CD4-positive, alpha-beta memory T cell (primary cell): ENCODE measurements around the gene MED15. TPM values are rescaled to one million over a fixed set of nuclear protein-coding genes. Genes with fewer than 3 reads are reported as not detected.
A peak's percentile ranks its signal among the peaks of the same experiment; 100 is the strongest.

Experiments
- CTCF ChIA-PET: fragments of 350-600 bp; sonication (Branson Sonifier 250); formaldehyde crosslinking; loops from one replicate; lab custom pipeline; 2021; ENCODE audit warnings: inconsistent platforms; ENCODE audit not compliant: partially characterized antibody; lab: Charles Lee
- POLR2A ChIA-PET: fragments of 350-600 bp; sonication (Branson Sonifier 250); formaldehyde crosslinking; loops from one replicate; lab custom pipeline; 2021; ENCODE audit not compliant: partially characterized antibody; lab: Charles Lee
- DNase-seq, 5 donors: peaks; one replicate each; pipeline versions ENCODE4 v3.0.0 to v3.0.0-alpha.2; 2020 to 2022; ENCODE audit warnings: mixed read lengths in 1 of 5
- H3K27ac ChIP-seq: one replicate; pipeline ENCODE4 v1.7.0; 2013; ENCODE audit warnings: low read depth, low read length
- H3K27me3 ChIP-seq: 2 replicates; pipeline ENCODE4 v1.7.0; 2013; ENCODE audit warnings: mild to moderate bottlenecking, low read length, moderate library complexity; ENCODE audit not compliant: insufficient read depth
- H3K36me3 ChIP-seq: 2 replicates; pipeline ENCODE4 v1.7.0; 2013; ENCODE audit warnings: mild to moderate bottlenecking, low read length, moderate library complexity; ENCODE audit not compliant: insufficient read depth
- H3K4me1 ChIP-seq: 2 replicates; pipeline ENCODE4 v1.7.0; 2013; ENCODE audit warnings: mild to moderate bottlenecking, low read length, moderate library complexity; ENCODE audit not compliant: insufficient read depth
- H3K4me3 ChIP-seq, 2 donors: one replicate each; pipeline ENCODE4 v1.7.0; 2013; ENCODE audit warnings: low read length in 2 of 2, mild to moderate bottlenecking in 1 of 2
- H3K9me3 ChIP-seq, 2 donors: one replicate each; pipeline ENCODE4 v1.7.0; 2013; ENCODE audit warnings: low read length in 2 of 2, control low read depth in 1 of 2; ENCODE audit not compliant: control insufficient read depth in 1 of 2
- H3K27ac Mint-ChIP-seq, 7 donors: one replicate each; pipeline ENCODE4 v1.8.0; 2020 to 2021; ENCODE audit warnings: mixed read lengths in 7 of 7, mild to moderate bottlenecking in 6 of 7, inconsistent platforms in 3 of 7, moderate library complexity in 3 of 7
- H3K27me3 Mint-ChIP-seq, 2 donors: one replicate each; pipeline ENCODE4 v1.8.0; 2020 to 2021; ENCODE audit warnings: mixed read lengths in 2 of 2
- H3K36me3 Mint-ChIP-seq, 2 donors: one replicate each; pipeline ENCODE4 v1.8.0; 2020 to 2021; ENCODE audit warnings: mixed read lengths in 2 of 2, inconsistent platforms in 1 of 2, mild to moderate bottlenecking in 1 of 2
- H3K4me1 Mint-ChIP-seq, 4 donors: one replicate each; pipeline ENCODE4 v1.8.0; 2020 to 2021; ENCODE audit warnings: mixed read lengths in 4 of 4, mild to moderate bottlenecking in 1 of 4
- H3K4me3 Mint-ChIP-seq, 8 donors: one replicate each; pipeline ENCODE4 v1.8.0; 2020 to 2021; ENCODE audit warnings: mixed read lengths in 8 of 8, mild to moderate bottlenecking in 7 of 8, moderate library complexity in 6 of 8, inconsistent platforms in 3 of 8
- H3K9me3 Mint-ChIP-seq, 8 donors: one replicate each; pipeline ENCODE4 v1.8.0; 2020 to 2021; ENCODE audit warnings: mixed read lengths in 8 of 8, mild to moderate bottlenecking in 5 of 8, inconsistent platforms in 3 of 8, moderate library complexity in 1 of 8
- intact Hi-C: fragments of 100-400 bp; cut with micrococcal nuclease; formaldehyde crosslinking; loops from one replicate; pipeline ENCODE4 v1.15.1; 2023
- polyA plus RNA-seq, 2 donors: library from polyadenylated mRNA; unstranded; fragments of 300-500 nt; fragmentation: Illumina TruSeq; gene quantifications; one replicate each; pipeline ENCODE4 v1.2.3, GENCODE V29; 2021
- total RNA-seq, 2 experiments: library from RNA; stranded (reverse); gene quantifications; one replicate each; pipeline ENCODE4 v1.2.3, GENCODE V29; 2021

Gene MED15
- total and polyA plus RNA-seq, 4 experiments from 2014 or later = 15.6 to 237 (median 156) TPM

GRCh38 chr22:20530368-20531153 is 23.2 kb downstream of the MED15 start:
- H3K9me3 ChIP-seq = no peaks in the 10 kb centered on the region
- Mint-ChIP-seq H3K36me3 (peaks cover 30 to 54% of the 10 kb centered on the region in 2 donors), H3K27ac (peak overlapping the region in 6 of 7 donors; percentile 15 to 85 (median 66)), H3K27me3 (no peaks in the 10 kb centered on the region), H3K9me3 (no peaks in the 10 kb centered on the region), H3K4me1 (peaks cover 52 to 84% (median 61%) of the 10 kb centered on the region in 4 donors), H3K4me3 (peak overlapping the region in 1 of 8 donors; percentile 25)
- DNase-seq = no peak
- peak overlapping the region; percentile 23 for H3K27ac ChIP-seq
- H3K4me1 ChIP-seq = peaks cover 70% of the 10 kb centered on the region
- H3K27me3 ChIP-seq = no peaks in the 10 kb centered on the region
- peaks cover 49% of the 10 kb centered on the region for H3K36me3 ChIP-seq
- no peak overlapping the region for H3K4me3 ChIP-seq
- ChIA-PET CTCF (interaction anchor here (1.0 kb wide), 1 partner anchor 33 kb away, joined by 3 read pairs; no protein-coding TSS in a partner anchor), POLR2A (interaction anchor here (1.4 kb wide), 1 partner anchor 27 kb away, joined by 3 read pairs; no protein-coding TSS in a partner anchor)
- intact Hi-C loops = no loop called here

- Mint-ChIP-seq H3K9me3 (no peaks in the 10 kb centered on the region), H3K27me3 (no peaks in the 10 kb centered on the region), H3K4me1 (peaks cover 52 to 83% (median 60%) of the 10 kb centered on the region in 4 donors), H3K4me3 (no peak overlapping the region), H3K36me3 (peaks cover 30 to 54% of the 10 kb centered on the region in 2 donors), H3K27ac (peak overlapping the region in 2 of 7 donors; percentile 25 to 41)
- H3K9me3 ChIP-seq = no peaks in the 10 kb centered on the region
- H3K27ac ChIP-seq = peak overlapping the region; percentile 23
- DNase-seq = no peak
- ChIA-PET POLR2A (interaction anchor here (1.4 to 1.6 kb wide), 2 partner anchors 22 to 26 kb away, joined by 3 read pairs; no protein-coding TSS in a partner anchor), CTCF (no interaction called here)
- peaks cover 69% of the 10 kb centered on the region for H3K4me1 ChIP-seq
- H3K36me3 ChIP-seq = peaks cover 49% of the 10 kb centered on the region
- intact Hi-C loops = no loop called here
- H3K27me3 ChIP-seq = no peaks in the 10 kb centered on the region
- H3K4me3 ChIP-seq = no peak overlapping the region
Observed at GRCh38 chr22:20531154-20531403, 23.7 kb downstream of the MED15 start.

- intact Hi-C loops = no loop called here
- H3K4me3 Mint-ChIP-seq = peak overlapping the region in 4 of 8 donors; percentile 23 to 78 (median 38)
- Histone ChIP-seq H3K4me3 (no peak overlapping the region), H3K9me3 (no peaks in the 10 kb centered on the region), H3K36me3 (peaks cover 49% of the 10 kb centered on the region), H3K4me1 (peaks cover 64% of the 10 kb centered on the region), H3K27me3 (no peaks in the 10 kb centered on the region), H3K27ac (peak overlapping the region; percentile 23)
- H3K9me3 Mint-ChIP-seq = no peaks in the 10 kb centered on the region
- H3K4me1 Mint-ChIP-seq = peaks cover 50 to 82% (median 59%) of the 10 kb centered on the region in 4 donors
- ChIA-PET POLR2A (interaction anchor here (1.1 to 2.1 kb wide), 5 partner anchors 21 to 36 kb away, joined by 3 to 14 read pairs (median 3); no protein-coding TSS in a partner anchor), CTCF (no interaction called here)
- no peaks in the 10 kb centered on the region for H3K27me3 Mint-ChIP-seq
- H3K27ac Mint-ChIP-seq = peak overlapping the region in 6 of 7 donors; percentile 41 to 90 (median 82)
- H3K36me3 Mint-ChIP-seq = peaks cover 25 to 53% of the 10 kb centered on the region in 2 donors
- DNase-seq = no peak
Observed at GRCh38 chr22:20531404-20532201, 24.2 kb downstream of the MED15 start.

- Mint-ChIP-seq H3K36me3 (peaks cover 24 to 54% of the 10 kb centered on the region in 2 donors), H3K4me3 (peak overlapping the region in 6 of 8 donors; percentile 2 to 78 (median 44)), H3K4me1 (peaks cover 47 to 79% (median 56%) of the 10 kb centered on the region in 4 donors), H3K9me3 (no peaks in the 10 kb centered on the region), H3K27me3 (no peaks in the 10 kb centered on the region), H3K27ac (peak overlapping the region; percentile 41 to 90 (median 83))
- intact Hi-C loops = no loop called here
- ChIA-PET CTCF (interaction anchor here (1.0 to 1.8 kb wide), 2 partner anchors 25 to 39 kb away, joined by 4 to 7 read pairs; partner anchors contain the start of gene MED15), POLR2A (interaction anchor here (1.1 to 2.1 kb wide), 5 partner anchors 17 to 35 kb away, joined by 3 to 14 read pairs (median 4); no protein-coding TSS in a partner anchor)
- Histone ChIP-seq H3K36me3 (peaks cover 57% of the 10 kb centered on the region), H3K4me3 (no peak overlapping the region), H3K27me3 (no peaks in the 10 kb centered on the region), H3K27ac (no peak overlapping the region), H3K9me3 (no peaks in the 10 kb centered on the region), H3K4me1 (peaks cover 59% of the 10 kb centered on the region)
- no peak for DNase-seq
Observed at GRCh38 chr22:20532256-20532993, 25.0 kb downstream of the MED15 start.

GRCh38 chr22:20533095-20533878 is 25.9 kb downstream of the MED15 start:
- Mint-ChIP-seq H3K9me3 (no peaks in the 10 kb centered on the region), H3K4me1 (peaks cover 45 to 78% (median 52%) of the 10 kb centered on the region in 4 donors), H3K36me3 (peaks cover 24 to 55% of the 10 kb centered on the region in 2 donors), H3K27ac (peak overlapping the region; percentile 1 to 88 (median 80)), H3K27me3 (no peaks in the 10 kb centered on the region), H3K4me3 (peak overlapping the region in 6 of 8 donors; percentile 2 to 55 (median 32))
- CTCF ChIA-PET = interaction anchor here (1.0 to 1.8 kb wide), 4 partner anchors 16 to 38 kb away, joined by 4 to 9 read pairs (median 6); partner anchors contain the start of gene MED15
- intact Hi-C loops = no loop called here
- DNase-seq = no peak
- H3K27me3 ChIP-seq = no peaks in the 10 kb centered on the region
- H3K4me1 ChIP-seq = peaks cover 55% of the 10 kb centered on the region
- peak overlapping the region; percentile 33 for H3K27ac ChIP-seq
- peaks cover 55% of the 10 kb centered on the region for H3K36me3 ChIP-seq
- POLR2A ChIA-PET = interaction anchor here (1.1 to 2.1 kb wide), 7 partner anchors 11 to 34 kb away, joined by 3 to 14 read pairs (median 4); partner anchors contain the start of gene MED15
- H3K4me3 ChIP-seq = no peak overlapping the region
- no peaks in the 10 kb centered on the region for H3K9me3 ChIP-seq

GRCh38 chr22:20533879-20534265 is 26.5 kb downstream of the MED15 start:
- H3K9me3 ChIP-seq = no peaks in the 10 kb centered on the region
- no peak overlapping the region for H3K4me3 ChIP-seq
- Mint-ChIP-seq H3K27me3 (no peaks in the 10 kb centered on the region), H3K4me3 (peak overlapping the region in 5 of 8 donors; percentile 17 to 53 (median 49)), H3K36me3 (peaks cover 30 to 55% of the 10 kb centered on the region in 2 donors), H3K4me1 (peaks cover 45 to 72% (median 52%) of the 10 kb centered on the region in 4 donors), H3K27ac (peak overlapping the region in 6 of 7 donors; percentile 58 to 94 (median 82)), H3K9me3 (no peaks in the 10 kb centered on the region)
- H3K27me3 ChIP-seq = no peaks in the 10 kb centered on the region
- no peak for DNase-seq
- POLR2A ChIA-PET = interaction anchor here (1.3 to 2.1 kb wide), 4 partner anchors 10 to 34 kb away, joined by 3 to 14 read pairs (median 5); partner anchors contain the start of gene MED15
- intact Hi-C loops = no loop called here
- H3K4me1 ChIP-seq = peaks cover 50% of the 10 kb centered on the region
- H3K27ac ChIP-seq = no peak overlapping the region
- CTCF ChIA-PET = interaction anchor here (1.0 to 1.8 kb wide), 3 partner anchors 16 to 37 kb away, joined by 4 to 9 read pairs (median 7); no protein-coding TSS in a partner anchor
- H3K36me3 ChIP-seq = peaks cover 49% of the 10 kb centered on the region
